ENCODE results near the gene DISC1. TPM values are rescaled to one million over a fixed set of nuclear protein-coding genes. Genes with fewer than 3 reads are reported as not detected.
"Not testable (repeated sequence)": the region's sequence is repeated elsewhere in the genome, so short reads cannot be mapped to it uniquely, and the experiment has no call there.

Gene DISC1
- total RNA-seq, 2 experiments from 2014 or later = 1.9 to 3.8 TPM

- no peaks in the 10 kb centered on the region for H3K27me3 Mint-ChIP-seq
- H3K27ac Mint-ChIP-seq = no peak overlapping the region
- intact Hi-C loops (cut with DNase I, micrococcal nuclease) = no loop called here
- POLR2A ChIA-PET = interaction anchor here (0.6 kb wide), 1 partner anchor 10 kb away, joined by 3 read pairs; no protein-coding TSS in a partner anchor
- H3K4me3 Mint-ChIP-seq = no peak overlapping the region
- H3K9me3 Mint-ChIP-seq (ENCODE audit: low read depth) = peaks cover 2% of the 10 kb centered on the region
- peaks cover 3% of the 10 kb centered on the region for H3K4me1 Mint-ChIP-seq
- CTCF ChIA-PET = no interaction called here
- DNase-seq (no peak), ATAC-seq (no peak)
- peaks cover 6% of the 10 kb centered on the region for H3K36me3 Mint-ChIP-seq (ENCODE audit: low read depth)
Measured at GRCh38 chr1:231949277-231950091, 322.9 kb downstream of the DISC1 start.

- CTCF ChIA-PET = interaction anchor here (0.6 kb wide), 1 partner anchor 33 kb away, joined by 3 read pairs; no protein-coding TSS in a partner anchor
- H3K4me3 Mint-ChIP-seq = no peak overlapping the region
- peak; percentile 36 for ATAC-seq
- no peak overlapping the region for H3K27ac Mint-ChIP-seq
- peaks cover 3% of the 10 kb centered on the region for H3K4me1 Mint-ChIP-seq
- intact Hi-C loops (cut with DNase I, micrococcal nuclease) = no loop called here
- peaks cover 4% of the 10 kb centered on the region for H3K36me3 Mint-ChIP-seq (ENCODE audit: low read depth)
- POLR2A ChIA-PET = interaction anchor here (0.6 kb wide), 1 partner anchor 221 kb away, joined by 3 read pairs; no protein-coding TSS in a partner anchor
- DNase-seq = no peak
- peaks cover 2% of the 10 kb centered on the region for H3K9me3 Mint-ChIP-seq (ENCODE audit: low read depth)
- H3K27me3 Mint-ChIP-seq = no peaks in the 10 kb centered on the region
Measured at GRCh38 chr1:231950331-231951128, 323.9 kb downstream of the DISC1 start.

- peak; percentile 13 for DNase-seq
- Mint-ChIP-seq H3K36me3 (ENCODE audit: low read depth) (peaks cover 9% of the 10 kb centered on the region), H3K27me3 (no peaks in the 10 kb centered on the region), H3K4me3 (no peak overlapping the region), H3K9me3 (ENCODE audit: low read depth) (peaks cover 2% of the 10 kb centered on the region), H3K4me1 (peaks cover 3% of the 10 kb centered on the region), H3K27ac (no peak overlapping the region)
- CTCF ChIA-PET = no interaction called here
- ATAC-seq = no peak
- POLR2A ChIA-PET = no interaction called here
- intact Hi-C loops (cut with DNase I, micrococcal nuclease) = no loop called here
Measured at GRCh38 chr1:231951374-231951773, 324.8 kb downstream of the DISC1 start.

GRCh38 chr1:231952154-231952553 is 325.6 kb downstream of the DISC1 start:
- peaks cover 3% of the 10 kb centered on the region for H3K4me1 Mint-ChIP-seq
- no peaks in the 10 kb centered on the region for H3K27me3 Mint-ChIP-seq
- ATAC-seq (no peak), DNase-seq (no peak)
- intact Hi-C loops (cut with DNase I, micrococcal nuclease) = no loop called here
- H3K4me3 Mint-ChIP-seq = no peak overlapping the region
- no peak overlapping the region for H3K27ac Mint-ChIP-seq
- peaks cover 2% of the 10 kb centered on the region for H3K9me3 Mint-ChIP-seq (ENCODE audit: low read depth)
- peaks cover 14% of the 10 kb centered on the region for H3K36me3 Mint-ChIP-seq (ENCODE audit: low read depth)
- ChIA-PET POLR2A (no interaction called here), CTCF (no interaction called here)

DNA sequence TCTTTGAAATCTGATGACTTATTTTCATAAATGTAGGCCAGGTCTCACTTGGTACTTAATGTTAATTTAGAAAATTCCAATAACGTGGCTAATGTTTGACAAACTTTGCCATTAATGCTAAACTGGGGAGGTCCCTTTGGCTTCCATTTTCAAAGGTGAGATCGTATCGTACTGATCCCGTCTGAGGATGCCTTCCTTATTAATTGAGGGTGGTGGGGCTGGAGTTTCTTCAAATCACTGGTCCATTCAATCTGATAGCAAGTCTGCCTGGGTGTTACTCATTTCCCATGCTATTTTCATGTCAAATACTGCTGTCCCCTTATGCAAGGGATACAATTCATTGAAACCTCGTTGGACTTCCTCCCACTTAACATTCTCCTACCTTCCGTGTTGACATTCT is 327.1 kb downstream of the DISC1 start:
- intact Hi-C loops (cut with DNase I, micrococcal nuclease) = no loop called here

GRCh38 chr1:231954751-231955150 is 328.2 kb downstream of the DISC1 start:
- ChIA-PET CTCF (no interaction called here), POLR2A (no interaction called here)
- DNase-seq (no peak), ATAC-seq (no peak)
- no peaks in the 10 kb centered on the region for H3K9me3 Mint-ChIP-seq (ENCODE audit: low read depth)
- no peak overlapping the region for H3K4me3 Mint-ChIP-seq
- intact Hi-C loops (cut with DNase I, micrococcal nuclease) = no loop called here
- peaks cover 3% of the 10 kb centered on the region for H3K4me1 Mint-ChIP-seq
- no peak overlapping the region for H3K27ac Mint-ChIP-seq
- peaks cover 14% of the 10 kb centered on the region for H3K36me3 Mint-ChIP-seq (ENCODE audit: low read depth)
- no peaks in the 10 kb centered on the region for H3K27me3 Mint-ChIP-seq

More for the DNA sequence above, 327.1 kb downstream of the DISC1 start:
- Mint-ChIP-seq H3K27me3 (no peaks in the 10 kb centered on the region), H3K4me3 (no peak overlapping the region), H3K36me3 (ENCODE audit: low read depth) (peaks cover 14% of the 10 kb centered on the region), H3K9me3 (ENCODE audit: low read depth) (no peaks in the 10 kb centered on the region), H3K27ac (no peak overlapping the region), H3K4me1 (peaks cover 3% of the 10 kb centered on the region)
- ATAC-seq (no peak), DNase-seq (no peak)
- ChIA-PET POLR2A (no interaction called here), CTCF (no interaction called here)

GRCh38 chr1:231957359-231957758 is 330.8 kb downstream of the DISC1 start:
- ATAC-seq = no peak
- Mint-ChIP-seq H3K27me3 (no peaks in the 10 kb centered on the region), H3K27ac (no peak overlapping the region), H3K4me3 (no peak overlapping the region), H3K36me3 (ENCODE audit: low read depth) (peaks cover 17% of the 10 kb centered on the region), H3K4me1 (no peaks in the 10 kb centered on the region), H3K9me3 (ENCODE audit: low read depth) (no peaks in the 10 kb centered on the region)
- intact Hi-C loops (cut with DNase I, micrococcal nuclease) = no loop called here
- ChIA-PET POLR2A (no interaction called here), CTCF (no interaction called here)
- DNase-seq = no peak

GRCh38 chr1:231958448-231958847 is 331.9 kb downstream of the DISC1 start:
- intact Hi-C loops (cut with DNase I, micrococcal nuclease) = no loop called here
- Mint-ChIP-seq H3K9me3 (ENCODE audit: low read depth) (no peaks in the 10 kb centered on the region), H3K27me3 (no peaks in the 10 kb centered on the region), H3K36me3 (ENCODE audit: low read depth) (peaks cover 15% of the 10 kb centered on the region), H3K4me1 (no peaks in the 10 kb centered on the region), H3K27ac (no peak overlapping the region), H3K4me3 (no peak overlapping the region)
- POLR2A ChIA-PET = no interaction called here
- no peak for ATAC-seq
- DNase-seq = no peak
- CTCF ChIA-PET = interaction anchor here (0.7 kb wide), 1 partner anchor 13 kb away, joined by 3 read pairs; no protein-coding TSS in a partner anchor

DNA sequence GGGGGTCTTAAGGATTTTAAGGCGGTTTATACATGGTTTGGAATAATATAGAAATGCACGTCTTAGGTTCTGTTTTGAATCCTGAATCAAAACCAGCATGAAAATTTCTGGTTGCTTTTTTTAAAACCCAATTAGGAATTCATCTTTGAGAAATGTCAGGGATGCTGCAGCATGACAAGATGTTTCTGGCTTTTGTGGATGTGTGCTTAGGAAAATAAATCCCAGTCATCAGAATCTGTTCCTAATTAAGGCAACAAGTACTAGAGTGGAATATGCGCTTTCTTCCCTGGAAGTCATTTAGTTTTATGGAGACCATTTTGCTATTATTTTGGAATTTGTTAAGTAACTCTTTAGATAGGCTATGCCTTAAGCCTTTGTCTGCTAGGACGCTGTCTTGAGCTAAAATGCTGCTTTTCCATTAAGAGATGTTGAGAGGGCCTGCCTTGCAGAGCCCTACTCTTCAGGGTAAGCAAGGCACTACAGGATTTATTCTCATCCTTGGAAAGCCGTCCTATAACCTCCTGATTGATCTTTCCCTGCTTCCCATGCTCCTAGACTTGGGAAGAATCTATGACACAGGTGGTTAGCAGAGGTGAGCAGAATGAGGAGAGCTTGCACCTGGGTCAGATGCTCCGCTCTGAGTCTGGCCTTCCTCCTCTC is 332.8 kb downstream of the DISC1 start:
- CTCF ChIA-PET = interaction anchor here (0.7 kb wide), 1 partner anchor 100 kb away, joined by 3 read pairs; no protein-coding TSS in a partner anchor
- Mint-ChIP-seq H3K27me3 (no peaks in the 10 kb centered on the region), H3K4me1 (no peaks in the 10 kb centered on the region), H3K4me3 (no peak overlapping the region), H3K9me3 (ENCODE audit: low read depth) (no peaks in the 10 kb centered on the region), H3K27ac (no peak overlapping the region), H3K36me3 (ENCODE audit: low read depth) (peaks cover 15% of the 10 kb centered on the region)
- intact Hi-C loops (cut with DNase I, micrococcal nuclease) = no loop called here
- ATAC-seq (no peak), DNase-seq (no peak)
- POLR2A ChIA-PET = interaction anchor here (0.6 kb wide), 2 partner anchors 10 to 496 kb away, joined by 3 to 11 read pairs; no protein-coding TSS in a partner anchor

DNA sequence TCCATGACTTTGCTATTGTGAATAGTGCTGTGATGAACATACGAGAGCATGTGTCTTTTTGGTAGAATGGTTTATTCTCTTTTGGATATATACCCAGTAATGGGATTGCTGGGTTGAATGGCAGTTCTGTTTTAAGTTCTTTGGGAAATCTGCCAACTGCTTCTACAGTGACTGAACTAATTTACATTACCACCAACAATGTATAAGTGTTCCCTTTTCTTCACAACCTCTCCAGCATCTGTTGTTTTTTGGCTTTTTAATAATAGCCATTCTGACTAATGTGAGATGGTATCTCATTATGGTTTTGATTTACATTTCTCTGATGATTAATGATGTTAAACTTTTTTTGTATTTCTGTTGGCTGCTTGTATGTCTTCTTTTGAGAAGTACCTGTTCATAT is 335.2 kb downstream of the DISC1 start:
- H3K27me3 Mint-ChIP-seq; H3K27ac Mint-ChIP-seq; CTCF ChIA-PET; H3K4me1 Mint-ChIP-seq; H3K9me3 Mint-ChIP-seq (ENCODE audit: low read depth); DNase-seq; H3K36me3 Mint-ChIP-seq (ENCODE audit: low read depth); intact Hi-C loops (cut with DNase I, micrococcal nuclease); ATAC-seq; H3K4me3 Mint-ChIP-seq; POLR2A ChIA-PET: not testable (repeated sequence)

DNA sequence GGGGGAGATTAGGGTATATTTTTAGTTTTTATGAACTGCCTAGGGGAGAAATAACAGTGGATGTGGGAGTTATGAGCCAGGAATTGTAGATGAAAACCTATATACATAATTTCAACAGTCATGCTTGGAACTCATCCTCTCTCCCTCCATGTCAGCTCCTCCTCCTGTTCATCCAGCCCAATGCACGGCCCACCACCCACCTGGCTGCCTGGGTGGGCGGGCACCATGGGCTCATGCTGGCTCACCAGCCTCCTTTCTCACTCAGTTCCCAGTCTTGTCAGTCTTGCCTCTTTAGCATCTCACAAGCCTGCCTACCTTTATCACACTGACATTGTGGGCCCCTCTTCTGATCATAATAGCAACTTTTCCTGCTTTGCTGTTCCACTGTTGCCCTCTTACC is 336.0 kb downstream of the DISC1 start:
- Mint-ChIP-seq H3K4me3 (no peak overlapping the region), H3K27ac (no peak overlapping the region), H3K4me1 (no peaks in the 10 kb centered on the region), H3K9me3 (ENCODE audit: low read depth) (no peaks in the 10 kb centered on the region), H3K27me3 (no peaks in the 10 kb centered on the region), H3K36me3 (ENCODE audit: low read depth) (peaks cover 6% of the 10 kb centered on the region)
- ChIA-PET POLR2A (no interaction called here), CTCF (no interaction called here)
- DNase-seq (no peak), ATAC-seq (no peak)
- intact Hi-C loops (cut with DNase I, micrococcal nuclease) = no loop called here

Measured in activated CD4-positive, alpha-beta T cell treated with anti-CD3 and anti-CD28 coated beads for 36 hours (primary cell).